KG1 (cell line): ENCODE results near the gene DYNC2LI1.

ENCODE experiments used
- DNase-seq: peaks from one replicate; lab custom pipeline; 2025; lab: John Stamatoyannopoulos, UW

Gene DYNC2LI1

DNA sequence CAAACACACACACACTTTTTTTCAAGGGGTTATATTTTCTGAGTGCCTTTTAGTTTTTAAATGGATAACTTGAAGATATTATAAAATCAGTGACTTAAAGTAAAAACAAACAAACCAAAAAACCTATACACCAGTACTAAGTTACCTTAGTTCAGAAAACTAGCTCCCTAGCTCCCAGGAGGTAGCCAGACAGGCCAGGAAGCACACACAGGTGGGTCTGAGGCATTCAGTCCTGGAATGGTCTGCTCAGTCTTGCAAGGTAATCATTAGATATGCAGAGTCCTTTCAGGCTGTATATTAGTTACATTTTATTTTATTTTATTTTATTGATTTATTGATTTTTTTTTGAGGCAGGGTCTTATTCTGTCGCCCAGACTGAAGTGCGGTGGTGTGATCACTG, 10.7 kb upstream of the DYNC2LI1 start:
- DNase-seq = no peak

- DNase-seq = no peak
These were observed 9.6 kb upstream of the DYNC2LI1 start for GRCh38 chr2:43764086-43764705.

DNA sequence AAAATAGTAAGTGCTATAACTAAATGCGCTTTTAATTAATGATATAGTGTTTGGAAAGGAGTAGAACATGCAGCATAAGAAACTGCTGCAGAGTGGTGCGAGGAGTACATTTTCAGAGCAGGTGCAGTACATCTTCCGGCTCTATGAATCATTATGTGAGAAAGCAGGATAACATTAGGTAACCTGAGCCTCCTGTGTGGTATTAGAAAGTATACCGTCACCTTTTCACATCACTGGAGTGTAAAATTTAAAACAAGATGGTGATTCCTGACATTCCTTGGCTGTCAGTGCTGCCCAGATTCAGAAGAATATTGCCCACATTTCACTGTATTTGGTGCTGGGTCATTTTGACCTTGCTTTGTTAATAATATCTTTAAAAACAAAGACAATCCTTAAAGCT, 7.8 kb upstream of the DYNC2LI1 start:
- DNase-seq = no peak

- no peak for DNase-seq
These were observed 778 bp downstream of the DYNC2LI1 start for GRCh38 chr2:43774617-43775016.

DNA sequence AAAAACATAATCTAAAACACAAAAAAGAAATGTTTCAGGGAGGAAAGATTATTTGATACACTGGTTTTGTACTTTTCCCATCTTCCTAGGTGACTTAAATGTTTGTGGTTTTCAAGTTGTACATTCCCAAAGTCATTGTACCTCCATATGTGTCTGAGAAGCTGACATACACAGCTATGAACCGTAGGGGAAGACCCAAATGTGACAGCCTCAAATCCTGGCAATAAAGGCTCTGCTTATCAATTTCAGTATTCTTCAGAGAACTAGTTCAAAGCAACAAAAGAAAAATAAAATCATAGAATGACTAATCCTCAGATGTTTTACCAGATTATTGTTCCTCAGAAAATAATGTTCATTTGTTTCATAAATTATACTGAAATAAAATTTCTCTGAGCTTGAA, 2.5 kb downstream of the DYNC2LI1 start:
- DNase-seq = no peak

GRCh38 chr2:43777306-43777926, 3.6 kb downstream of the DYNC2LI1 start:
- no peak for DNase-seq

DNA sequence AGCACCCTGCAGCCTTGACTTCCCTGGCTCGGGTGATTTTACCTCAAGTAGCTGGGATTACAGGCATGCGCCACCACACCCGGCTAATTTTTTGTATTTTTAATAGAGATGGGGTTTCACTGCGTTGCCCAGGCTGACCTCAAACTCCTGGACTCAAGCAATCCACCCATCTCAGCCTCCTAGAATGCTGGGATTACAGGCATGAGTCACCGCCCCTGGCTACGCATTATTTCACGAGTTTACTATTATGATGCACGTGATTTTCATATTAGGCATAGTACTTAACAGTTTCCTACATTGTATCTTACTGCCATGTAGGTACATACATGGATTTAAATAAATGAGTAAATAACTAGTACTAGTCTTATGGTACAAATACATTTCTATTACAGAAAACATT, 4.4 kb downstream of the DYNC2LI1 start:
- DNase-seq = no peak

DNA sequence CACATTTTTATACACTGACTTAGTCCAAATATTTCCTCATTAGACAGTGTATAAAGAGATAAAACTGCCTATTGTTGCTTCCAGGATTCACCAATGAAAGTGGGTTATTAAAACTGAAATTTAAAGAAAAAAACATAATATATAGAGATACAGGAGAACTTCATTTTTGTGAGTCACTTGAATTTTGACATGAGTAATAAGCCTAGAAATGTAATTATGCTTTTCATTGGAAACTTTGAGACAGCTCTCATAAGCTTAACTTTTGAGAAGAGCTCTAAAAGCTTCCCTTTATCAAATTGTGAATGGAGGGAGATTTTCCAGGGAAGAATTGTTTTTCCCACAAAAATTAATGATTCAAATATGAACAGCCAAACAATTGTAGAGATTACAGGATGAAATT, 14.1 kb downstream of the DYNC2LI1 start:
- DNase-seq = no peak

DNA sequence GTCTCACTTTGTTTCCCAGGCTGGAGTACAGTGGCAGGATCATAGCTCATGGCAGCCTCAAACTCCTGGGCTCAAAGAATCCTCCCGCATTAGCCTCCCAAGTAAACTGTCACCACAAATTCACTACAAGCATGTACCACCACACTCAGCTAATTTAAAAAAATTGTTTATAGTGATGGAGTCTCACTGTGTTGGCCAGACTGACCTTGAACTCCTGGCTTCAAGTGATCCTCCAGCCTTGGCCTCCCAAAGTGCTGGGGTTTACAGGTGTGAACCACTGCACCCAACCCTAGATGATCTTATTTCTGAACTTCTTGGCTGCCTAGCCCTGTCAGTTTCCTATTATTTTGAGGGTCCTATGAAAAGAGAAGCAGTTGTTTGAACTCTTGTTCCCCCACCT, 14.8 kb downstream of the DYNC2LI1 start:
- no peak for DNase-seq

DNA sequence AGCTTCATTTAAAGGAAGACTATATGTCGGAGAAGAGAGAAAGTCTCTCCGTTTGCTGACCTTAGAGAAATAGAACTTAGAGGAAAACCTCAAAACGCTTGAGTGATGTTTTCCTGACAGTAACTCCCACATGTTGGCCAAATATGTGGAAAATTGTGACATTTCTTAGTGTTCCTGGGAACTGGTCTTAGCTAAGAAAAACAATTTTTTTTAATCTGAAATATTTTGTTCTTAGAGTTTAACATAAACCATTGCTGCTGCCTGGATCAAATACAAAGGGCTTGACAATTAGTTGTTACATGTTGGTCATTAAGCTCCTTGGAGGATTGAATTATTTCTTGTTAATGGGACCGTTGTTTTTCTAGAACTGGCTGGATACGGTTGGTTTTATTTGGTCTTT, 16.3 kb downstream of the DYNC2LI1 start:
- DNase-seq = no peak

DNA sequence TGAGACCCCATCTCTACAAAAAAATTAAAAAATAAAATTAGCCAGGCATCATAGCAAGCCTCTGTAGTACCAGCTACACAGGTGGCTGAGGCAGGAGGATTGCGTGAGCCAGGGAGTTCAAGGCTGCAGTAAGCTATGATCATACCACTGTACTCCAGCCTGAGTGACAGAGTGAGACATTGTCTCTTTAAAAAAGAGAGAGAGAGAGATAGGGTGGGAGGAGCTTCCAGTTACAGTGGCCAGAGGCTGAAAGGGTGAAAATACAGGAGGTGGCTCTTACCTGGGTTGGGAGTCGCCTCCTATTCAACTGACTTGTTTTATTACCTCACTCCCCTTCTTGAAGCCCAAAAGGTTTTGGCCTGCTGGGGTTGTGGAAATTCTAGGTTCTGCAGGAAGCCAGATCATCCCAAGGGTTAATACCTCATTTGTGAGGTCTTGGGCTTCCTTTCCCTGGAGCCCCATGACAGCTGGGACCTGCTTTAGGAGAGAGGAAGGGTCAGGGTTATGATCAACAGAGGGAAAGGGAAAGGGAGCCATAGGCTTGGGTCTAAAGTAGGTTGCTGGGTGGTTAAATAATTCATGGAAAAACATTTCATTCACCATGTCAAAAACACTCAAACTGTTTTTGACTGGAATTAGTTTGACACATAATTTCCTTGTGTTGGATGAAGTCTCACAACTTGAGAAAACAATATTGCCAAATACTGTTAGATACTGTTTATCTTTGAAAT, 17.4 kb downstream of the DYNC2LI1 start:
- DNase-seq = no peak

GRCh38 chr2:43792653-43793052, 18.8 kb downstream of the DYNC2LI1 start:
- DNase-seq = no peak

- DNase-seq = no peak
These were observed 21.1 kb downstream of the DYNC2LI1 start for GRCh38 chr2:43794956-43795355.

- DNase-seq = no peak
These were observed 22.4 kb downstream of the DYNC2LI1 start for GRCh38 chr2:43796206-43796605.

- no peak for DNase-seq
These were observed 24.5 kb downstream of the DYNC2LI1 start for GRCh38 chr2:43798300-43798699.

- no peak for DNase-seq
These were observed 27.1 kb downstream of the DYNC2LI1 start for GRCh38 chr2:43800894-43801293.

- DNase-seq = no peak
These were observed 28.3 kb downstream of the DYNC2LI1 start for GRCh38 chr2:43802135-43802534.

DNA sequence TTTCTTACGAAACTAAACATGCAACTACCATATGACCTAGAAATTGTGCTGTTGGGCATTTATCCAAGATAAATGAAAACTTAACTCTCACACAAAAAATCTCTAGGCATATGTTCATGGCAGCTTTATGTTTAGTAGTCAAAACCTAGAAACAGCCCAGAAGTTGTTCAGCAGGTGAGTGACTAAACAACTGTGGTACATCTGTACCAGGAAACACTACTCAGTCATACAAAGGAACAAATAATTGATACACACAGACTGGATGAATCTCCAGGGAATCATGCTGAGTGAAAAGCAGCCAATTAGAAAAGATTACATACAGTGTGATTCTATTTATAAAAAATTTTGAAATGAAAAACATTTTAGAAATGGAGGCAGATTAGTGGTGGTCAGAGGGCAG, 29.3 kb downstream of the DYNC2LI1 start:
- no peak for DNase-seq

DNA sequence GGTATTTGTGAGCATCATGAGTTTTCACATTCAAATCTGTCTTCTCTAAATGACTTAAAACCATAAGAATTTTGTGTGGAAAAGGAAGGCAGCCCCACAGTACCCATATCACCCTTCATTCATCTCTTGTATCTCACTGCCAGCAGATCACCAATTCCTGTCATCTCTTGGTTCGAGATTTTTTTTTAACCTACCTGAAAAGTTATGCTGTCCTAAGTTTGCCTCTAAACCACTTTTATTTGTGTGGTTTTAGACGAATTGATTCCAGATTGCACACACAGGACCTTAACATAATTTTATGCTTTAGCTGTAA, 32.8 kb downstream of the DYNC2LI1 start:
- no peak for DNase-seq

GRCh38 chr2:43810452-43810851, 36.6 kb downstream of the DYNC2LI1 start:
- DNase-seq = no peak

DNA sequence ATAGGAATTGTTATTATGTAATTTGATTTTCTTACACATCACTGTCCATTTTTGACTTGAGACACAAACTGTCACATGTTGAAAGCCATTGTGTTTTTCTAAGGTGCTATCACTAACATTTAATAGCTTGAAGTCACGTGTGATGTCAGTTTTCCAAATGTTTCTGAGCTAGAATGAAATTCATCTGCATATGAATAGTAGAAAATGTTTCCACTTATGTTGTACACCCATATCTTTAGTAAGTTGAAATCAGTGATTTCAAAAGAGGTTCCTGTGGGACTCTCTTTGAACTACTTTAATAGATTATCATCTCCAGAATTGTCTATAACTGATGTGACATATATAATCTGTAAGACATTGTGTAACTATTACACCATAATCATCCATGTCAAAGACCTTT, 37.0 kb downstream of the DYNC2LI1 start:
- DNase-seq = no peak

DNA sequence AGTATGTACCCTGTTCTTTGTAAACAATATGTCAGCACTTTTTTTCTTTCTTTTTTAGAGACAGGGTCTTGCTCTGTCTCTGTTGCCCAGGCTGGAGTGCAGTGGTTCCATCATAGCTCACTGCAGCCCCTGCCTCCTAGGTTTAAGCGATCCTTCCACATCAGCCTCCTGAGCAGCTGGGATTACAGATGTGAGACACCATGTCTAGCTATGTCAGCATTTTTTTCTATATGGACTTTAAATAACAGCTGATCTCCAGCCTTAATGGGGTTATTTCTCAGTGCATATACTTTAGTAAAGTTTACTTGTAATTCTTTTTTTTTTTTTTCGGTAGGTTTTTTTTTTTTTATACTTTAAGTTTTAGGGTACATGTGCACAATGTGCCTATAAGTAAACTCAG, 38.2 kb downstream of the DYNC2LI1 start:
- DNase-seq = no peak

- DNase-seq = no peak
These were observed 39.1 kb downstream of the DYNC2LI1 start for GRCh38 chr2:43812947-43813346.

GRCh38 chr2:43814711-43815110, 40.9 kb downstream of the DYNC2LI1 start:
- DNase-seq = no peak
